WTC11 (cell line): ENCODE measurements around the gene KCTD1. TPM values are rescaled to one million over a fixed set of nuclear protein-coding genes. Genes with fewer than 3 reads are reported as not detected.

ENCODE experiments used
- ATAC-seq: fragments of 200-7000 bp; cut with Tn5 transposase; 2 replicates; pipeline ENCODE4 v1.10.0; 2021; ENCODE audit warnings: mild to moderate bottlenecking, moderate library complexity
- CTCF ChIA-PET: fragments of 300-600 bp; sonication (Branson Sonifier 250); formaldehyde crosslinking; loops from one replicate; lab custom pipeline; 2021; ENCODE audit warnings: antibody characterized with exemption; lab: Charles Lee
- POLR2A ChIA-PET: fragments of 350-600 bp; sonication (Branson Sonifier 250); formaldehyde crosslinking; loops from one replicate; lab custom pipeline; 2021; ENCODE audit warnings: antibody characterized with exemption; lab: Charles Lee
- DNase-seq: peaks from one replicate; pipeline ENCODE4 v3.0.0; 2021; ENCODE audit warnings: low spot score
- H3K27ac Mint-ChIP-seq: 2 replicates; pipeline ENCODE4 v1.8.0; 2021; ENCODE audit warnings: mixed read lengths
- H3K27me3 Mint-ChIP-seq: 2 replicates; pipeline ENCODE4 v1.8.0; 2021; ENCODE audit warnings: low read depth, mild to moderate bottlenecking, moderate library complexity, mixed read lengths
- H3K36me3 Mint-ChIP-seq: 2 replicates; pipeline ENCODE4 v1.8.0; 2021; ENCODE audit warnings: mixed read lengths
- H3K4me1 Mint-ChIP-seq: 2 replicates; pipeline ENCODE4 v1.8.0; 2022; ENCODE audit warnings: mixed read lengths
- H3K4me3 Mint-ChIP-seq: 2 replicates; pipeline ENCODE4 v1.8.0; 2021; ENCODE audit warnings: mild to moderate bottlenecking, moderate library complexity, mixed read lengths
- H3K9me3 Mint-ChIP-seq: 2 replicates; pipeline ENCODE4 v1.8.0; 2021; ENCODE audit warnings: mixed read lengths
- AR ChIP-seq: fragments of 250-450 bp; sonication (Bioruptor Pico); IDR thresholded peaks from 2 replicates; pipeline ENCODE4 v1.9.0; 2021; ENCODE audit warnings: mild to moderate bottlenecking
- E2F1 ChIP-seq: sonication (generic); formaldehyde crosslinking; IDR thresholded peaks from 2 replicates; pipeline ENCODE4 v1.8.0; 2022; ENCODE audit warnings: mild to moderate bottlenecking, missing genetic modification reagents
- FOXK1 ChIP-seq: sonication (generic); formaldehyde crosslinking; IDR thresholded peaks from 2 replicates; pipeline ENCODE4 v1.8.0; 2022; ENCODE audit warnings: mild to moderate bottlenecking, moderate library complexity, missing genetic modification reagents
- GRHL2 ChIP-seq: fragments of 250-450 bp; sonication (Bioruptor Pico); IDR thresholded peaks from 2 replicates; pipeline ENCODE4 v1.8.0; 2022; ENCODE audit warnings: mild to moderate bottlenecking, moderate library complexity; ENCODE audit not compliant: insufficient replicate concordance, severe bottlenecking
- KAT7 ChIP-seq: sonication (generic); formaldehyde crosslinking; IDR thresholded peaks from 2 replicates; pipeline ENCODE4 v1.8.1; 2023; ENCODE audit warnings: missing genetic modification reagents, mild to moderate bottlenecking, borderline replicate concordance
- NFE2L1 ChIP-seq: sonication (generic); formaldehyde crosslinking; IDR thresholded peaks from 2 replicates; pipeline ENCODE4 v1.8.1; 2023; ENCODE audit warnings: missing genetic modification reagents
- SMAD3 ChIP-seq: sonication (generic); formaldehyde crosslinking; IDR thresholded peaks from 2 replicates; pipeline ENCODE4 v1.8.0; 2022; ENCODE audit warnings: missing genetic modification reagents, mild to moderate bottlenecking, borderline replicate concordance
- TCF7 ChIP-seq: sonication (generic); formaldehyde crosslinking; IDR thresholded peaks from 2 replicates; pipeline ENCODE4 v1.8.0; 2022; ENCODE audit warnings: mild to moderate bottlenecking, low read depth, missing genetic modification reagents, moderate library complexity
- TEAD1 ChIP-seq: sonication (generic); formaldehyde crosslinking; IDR thresholded peaks from 2 replicates; pipeline ENCODE4 v1.8.0; 2022; ENCODE audit warnings: mild to moderate bottlenecking, missing genetic modification reagents
- TP53 ChIP-seq: sonication (generic); formaldehyde crosslinking; IDR thresholded peaks from 2 replicates; pipeline ENCODE4 v1.8.1; 2023; ENCODE audit warnings: mild to moderate bottlenecking, missing genetic modification reagents
- ZNF232 ChIP-seq: sonication (generic); formaldehyde crosslinking; IDR thresholded peaks from 2 replicates; pipeline ENCODE4 v1.8.0; 2022; ENCODE audit warnings: mild to moderate bottlenecking, missing genetic modification reagents
- ZNF416 ChIP-seq: fragments of 250-450 bp; sonication (Bioruptor Pico); IDR thresholded peaks from 2 replicates; pipeline ENCODE4 v1.9.0; 2021; ENCODE audit warnings: mild to moderate bottlenecking, inconsistent platforms
- ZNF423 ChIP-seq: fragments of 250-450 bp; sonication (Bioruptor Pico); IDR thresholded peaks from 2 replicates; pipeline ENCODE4 v2.1.2; 2022; ENCODE audit warnings: mild to moderate bottlenecking, moderate library complexity
- microRNA-seq: library from miRNA; unstranded; fragments of <30 nt; microRNA quantifications from one replicate; pipeline ENCODE4 v1.2.0, GENCODE V29; 2022; ENCODE audit warnings: borderline number of aligned reads
- total RNA-seq: library from RNA; stranded (reverse); gene quantifications from 3 replicates; pipeline ENCODE4 v1.2.3, GENCODE V29; 2021
- TF ChIP-seq, protein P1 (sequence below): sonication (generic); formaldehyde crosslinking; IDR thresholded peaks from 2 replicates; pipeline ENCODE4 v1.8.1; 2022; ENCODE audit warnings: mild to moderate bottlenecking, moderate library complexity, missing genetic modification reagents
- TF ChIP-seq, protein P2 (sequence below): sonication (generic); formaldehyde crosslinking; IDR thresholded peaks from 2 replicates; pipeline ENCODE4 v1.8.0; 2022; ENCODE audit warnings: missing genetic modification reagents

Gene KCTD1
- total RNA-seq, 1 experiment from 2014 or later, result 23.3 TPM

GRCh38 chr18:26405190-26405801, 143.1 kb downstream of the KCTD1 start:
- H3K4me1 Mint-ChIP-seq, result peaks cover 37% of the 10 kb centered on the region
- ChIA-PET CTCF (interaction anchor here (0.6 to 3.0 kb wide), 18 partner anchors 9 to 244 kb away, joined by 3 to 30 read pairs (median 4); partner anchors contain the start of gene KCTD1), POLR2A (interaction anchor here (1.6 kb wide), 1 partner anchor 142 kb away, joined by 3 read pairs; no protein-coding TSS in a partner anchor)
- no peak overlapping the region for H3K27ac Mint-ChIP-seq
- H3K9me3 Mint-ChIP-seq, result no peaks in the 10 kb centered on the region
- H3K27me3 Mint-ChIP-seq, result no peaks in the 10 kb centered on the region
- no peak overlapping the region for H3K4me3 Mint-ChIP-seq
- DNase-seq (peak; percentile 31), ATAC-seq (peak; percentile 74)
- TF ChIP-seq TEAD1 (CRISPR knock-in tag), result no peak
- TF ChIP-seq, protein P1, sequence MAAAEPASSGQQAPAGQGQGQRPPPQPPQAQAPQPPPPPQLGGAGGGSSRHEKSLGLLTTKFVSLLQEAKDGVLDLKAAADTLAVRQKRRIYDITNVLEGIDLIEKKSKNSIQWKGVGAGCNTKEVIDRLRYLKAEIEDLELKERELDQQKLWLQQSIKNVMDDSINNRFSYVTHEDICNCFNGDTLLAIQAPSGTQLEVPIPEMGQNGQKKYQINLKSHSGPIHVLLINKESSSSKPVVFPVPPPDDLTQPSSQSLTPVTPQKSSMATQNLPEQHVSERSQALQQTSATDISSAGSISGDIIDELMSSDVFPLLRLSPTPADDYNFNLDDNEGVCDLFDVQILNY (CRISPR knock-in tag), result no peak
- TF ChIP-seq ZNF416 (CRISPR knock-in tag), result no peak
- TF ChIP-seq NFE2L1 (CRISPR knock-in tag), result no peak
- TF ChIP-seq KAT7 (CRISPR knock-in tag), result no peak
- TF ChIP-seq ZNF232, result no peak
- TF ChIP-seq TCF7 (CRISPR knock-in tag), result no peak
- TF ChIP-seq SMAD3 (CRISPR knock-in tag), result no peak
- TF ChIP-seq, protein P2, sequence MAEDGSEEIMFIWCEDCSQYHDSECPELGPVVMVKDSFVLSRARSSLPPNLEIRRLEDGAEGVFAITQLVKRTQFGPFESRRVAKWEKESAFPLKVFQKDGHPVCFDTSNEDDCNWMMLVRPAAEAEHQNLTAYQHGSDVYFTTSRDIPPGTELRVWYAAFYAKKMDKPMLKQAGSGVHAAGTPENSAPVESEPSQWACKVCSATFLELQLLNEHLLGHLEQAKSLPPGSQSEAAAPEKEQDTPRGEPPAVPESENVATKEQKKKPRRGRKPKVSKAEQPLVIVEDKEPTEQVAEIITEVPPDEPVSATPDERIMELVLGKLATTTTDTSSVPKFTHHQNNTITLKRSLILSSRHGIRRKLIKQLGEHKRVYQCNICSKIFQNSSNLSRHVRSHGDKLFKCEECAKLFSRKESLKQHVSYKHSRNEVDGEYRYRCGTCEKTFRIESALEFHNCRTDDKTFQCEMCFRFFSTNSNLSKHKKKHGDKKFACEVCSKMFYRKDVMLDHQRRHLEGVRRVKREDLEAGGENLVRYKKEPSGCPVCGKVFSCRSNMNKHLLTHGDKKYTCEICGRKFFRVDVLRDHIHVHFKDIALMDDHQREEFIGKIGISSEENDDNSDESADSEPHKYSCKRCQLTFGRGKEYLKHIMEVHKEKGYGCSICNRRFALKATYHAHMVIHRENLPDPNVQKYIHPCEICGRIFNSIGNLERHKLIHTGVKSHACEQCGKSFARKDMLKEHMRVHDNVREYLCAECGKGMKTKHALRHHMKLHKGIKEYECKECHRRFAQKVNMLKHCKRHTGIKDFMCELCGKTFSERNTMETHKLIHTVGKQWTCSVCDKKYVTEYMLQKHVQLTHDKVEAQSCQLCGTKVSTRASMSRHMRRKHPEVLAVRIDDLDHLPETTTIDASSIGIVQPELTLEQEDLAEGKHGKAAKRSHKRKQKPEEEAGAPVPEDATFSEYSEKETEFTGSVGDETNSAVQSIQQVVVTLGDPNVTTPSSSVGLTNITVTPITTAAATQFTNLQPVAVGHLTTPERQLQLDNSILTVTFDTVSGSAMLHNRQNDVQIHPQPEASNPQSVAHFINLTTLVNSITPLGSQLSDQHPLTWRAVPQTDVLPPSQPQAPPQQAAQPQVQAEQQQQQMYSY (CRISPR knock-in tag), result no peak
- TF ChIP-seq FOXK1 (CRISPR knock-in tag), result no peak
- no peak for TF ChIP-seq E2F1 (CRISPR knock-in tag)
- no peak for TF ChIP-seq ZNF423 (CRISPR knock-in tag)
- TF ChIP-seq TP53, result no peak
- TF ChIP-seq GRHL2 (CRISPR knock-in tag), result no peak
- no peak for TF ChIP-seq AR (CRISPR knock-in tag)
- no peaks in the 10 kb centered on the region for H3K36me3 Mint-ChIP-seq

Small RNA genes lying within 50 kb of the gene (microRNA-seq; reads per million reads assigned to microRNA genes)
- gene MIR8057, result not detected
